ENCODE measurements around the gene ALAD. TPM values are rescaled to one million over a fixed set of nuclear protein-coding genes. Genes with fewer than 3 reads are reported as not detected.
"Not testable (repeated sequence)": the region's sequence is repeated elsewhere in the genome, so short reads cannot be mapped to it uniquely, and the experiment has no call there.

The ALAD gene
- total RNA-seq, 3 donors from 2014 or later, result 17.9 to 18.4 (median 18.2) TPM

GRCh38 chr9:113388833-113389232 lies 12.3 kb downstream of the ALAD start:
- Mint-ChIP-seq H3K27me3 (ENCODE audit: low read depth) (no peaks in the 10 kb centered on the region), H3K9me3 (no peaks in the 10 kb centered on the region), H3K4me1 (ENCODE audit: low read depth) (no peaks in the 10 kb centered on the region), H3K36me3 (ENCODE audit: insufficient read depth) (peaks cover 20% of the 10 kb centered on the region), H3K4me3 (no peak overlapping the region)
- DNase-seq, result no peak
- no peak for ATAC-seq

- H3K4me3 Mint-ChIP-seq, result no peak overlapping the region
- no peaks in the 10 kb centered on the region for H3K9me3 Mint-ChIP-seq
- H3K36me3 Mint-ChIP-seq (ENCODE audit: insufficient read depth), result peaks cover 20% of the 10 kb centered on the region
Observed at GRCh38 chr9:113387560-113388230, 13.4 kb downstream of the ALAD start.

GRCh38 chr9:113386571-113387393 lies 14.3 kb downstream of the ALAD start:
- no peak for DNase-seq
- Mint-ChIP-seq H3K36me3 (ENCODE audit: insufficient read depth) (peaks cover 20% of the 10 kb centered on the region), H3K27me3 (ENCODE audit: low read depth) (no peaks in the 10 kb centered on the region), H3K4me3 (no peak overlapping the region), H3K9me3 (no peaks in the 10 kb centered on the region), H3K4me1 (ENCODE audit: low read depth) (no peaks in the 10 kb centered on the region)
- no peak for ATAC-seq

More at GRCh38 chr9:113387560-113388230, 13.4 kb downstream of the ALAD start:
- no peaks in the 10 kb centered on the region for H3K27me3 Mint-ChIP-seq (ENCODE audit: low read depth)
- H3K4me1 Mint-ChIP-seq (ENCODE audit: low read depth), result no peaks in the 10 kb centered on the region
- DNase-seq, result no peak
- ATAC-seq, result no peak

GRCh38 chr9:113381909-113382411 lies 19.1 kb downstream of the ALAD start:
- ATAC-seq, result no peak
- no peak for DNase-seq
- Mint-ChIP-seq H3K9me3 (no peaks in the 10 kb centered on the region), H3K4me3 (no peak overlapping the region), H3K36me3 (ENCODE audit: insufficient read depth) (peaks cover 3% of the 10 kb centered on the region), H3K4me1 (ENCODE audit: low read depth) (peaks cover 3% of the 10 kb centered on the region), H3K27me3 (ENCODE audit: low read depth) (no peaks in the 10 kb centered on the region)

GRCh38 chr9:113381441-113381840 lies 19.6 kb downstream of the ALAD start:
- not testable (repeated sequence) for H3K4me1 Mint-ChIP-seq (ENCODE audit: low read depth); H3K4me3 Mint-ChIP-seq; ATAC-seq; DNase-seq; H3K9me3 Mint-ChIP-seq; H3K36me3 Mint-ChIP-seq (ENCODE audit: insufficient read depth); H3K27me3 Mint-ChIP-seq (ENCODE audit: low read depth)

GRCh38 chr9:113380869-113381378 lies 20.2 kb downstream of the ALAD start:
- Mint-ChIP-seq H3K27me3 (ENCODE audit: low read depth) (no peaks in the 10 kb centered on the region), H3K36me3 (ENCODE audit: insufficient read depth) (no peaks in the 10 kb centered on the region), H3K4me3 (no peak overlapping the region)

GRCh38 chr9:113379829-113380210 lies 21.3 kb downstream of the ALAD start:
- H3K9me3 Mint-ChIP-seq; H3K36me3 Mint-ChIP-seq (ENCODE audit: insufficient read depth); H3K4me3 Mint-ChIP-seq; ATAC-seq; DNase-seq; H3K27me3 Mint-ChIP-seq (ENCODE audit: low read depth): not testable (repeated sequence)
- H3K4me1 Mint-ChIP-seq (ENCODE audit: low read depth), result peaks cover 11% of the 10 kb centered on the region

More at GRCh38 chr9:113380869-113381378, 20.2 kb downstream of the ALAD start:
- no peak for ATAC-seq
- H3K9me3 Mint-ChIP-seq, result no peaks in the 10 kb centered on the region
- DNase-seq, result no peak
- H3K4me1 Mint-ChIP-seq (ENCODE audit: low read depth), result peaks cover 3% of the 10 kb centered on the region

- H3K36me3 Mint-ChIP-seq (ENCODE audit: insufficient read depth); DNase-seq; ATAC-seq; H3K9me3 Mint-ChIP-seq; H3K4me3 Mint-ChIP-seq; H3K27me3 Mint-ChIP-seq (ENCODE audit: low read depth): not testable (repeated sequence)
- peaks cover 11% of the 10 kb centered on the region for H3K4me1 Mint-ChIP-seq (ENCODE audit: low read depth)
Observed at GRCh38 chr9:113379094-113379828, 21.8 kb downstream of the ALAD start.

GRCh38 chr9:113376634-113377567 lies 24.2 kb downstream of the ALAD start, which contains the start of gene HDHD3:
Gene HDHD3 (minus strand): TSS chr9:113376986. CDS start chr9:113374354, 2,632 bp downstream.
- Mint-ChIP-seq H3K4me3 (peak within 1 kb of the TSS; percentile 79), H3K27me3 (ENCODE audit: low read depth) (peaks cover 9% of the 10 kb centered on the region), H3K4me1 (ENCODE audit: low read depth) (peaks cover 11% of the 10 kb centered on the region), H3K36me3 (ENCODE audit: insufficient read depth) (peaks cover 4% of the 10 kb centered on the region), H3K9me3 (no peaks in the 10 kb centered on the region)
- peak; percentile 89 to 93 for ATAC-seq
- DNase-seq, result peak; percentile 81

- Mint-ChIP-seq H3K4me1 (ENCODE audit: low read depth) (peaks cover 8% of the 10 kb centered on the region), H3K27me3 (ENCODE audit: low read depth) (peaks cover 9% of the 10 kb centered on the region), H3K36me3 (ENCODE audit: insufficient read depth) (peaks cover 4% of the 10 kb centered on the region), H3K9me3 (no peaks in the 10 kb centered on the region), H3K4me3 (peak overlapping the region; percentile 79)
- ATAC-seq, result no peak
- DNase-seq, result no peak
Observed at GRCh38 chr9:113375057-113376023, 25.7 kb downstream of the ALAD start.

GRCh38 chr9:113373676-113374392 lies 27.2 kb downstream of the ALAD start:
- DNase-seq (no peak), ATAC-seq (no peak)
- H3K9me3 Mint-ChIP-seq, result no peaks in the 10 kb centered on the region
- peaks cover 4% of the 10 kb centered on the region for H3K36me3 Mint-ChIP-seq (ENCODE audit: insufficient read depth)
- H3K4me3 Mint-ChIP-seq, result no peak overlapping the region
- peaks cover 8% of the 10 kb centered on the region for H3K4me1 Mint-ChIP-seq (ENCODE audit: low read depth)
- H3K27me3 Mint-ChIP-seq (ENCODE audit: low read depth), result peaks cover 9% of the 10 kb centered on the region

GRCh38 chr9:113373256-113373655 lies 27.8 kb downstream of the ALAD start:
- peaks cover 9% of the 10 kb centered on the region for H3K27me3 Mint-ChIP-seq (ENCODE audit: low read depth)
- peaks cover 4% of the 10 kb centered on the region for H3K36me3 Mint-ChIP-seq (ENCODE audit: insufficient read depth)
- no peaks in the 10 kb centered on the region for H3K9me3 Mint-ChIP-seq
- DNase-seq (no peak), ATAC-seq (no peak)
- peaks cover 8% of the 10 kb centered on the region for H3K4me1 Mint-ChIP-seq (ENCODE audit: low read depth)
- H3K4me3 Mint-ChIP-seq, result no peak overlapping the region

Data from activated T-cell treated with anti-CD3 and anti-CD28 coated beads, Interleukin-2, amount 50 U/mL, for 4 hours (primary cell).